ENCODE measurements around the gene CFAP65. TPM values are rescaled to one million over a fixed set of nuclear protein-coding genes. Genes with fewer than 3 reads are reported as not detected.

Gene CFAP65
- polyA plus RNA-seq, 1 donor (not counting 4 experiments of a cell fraction or from before 2014, with no cell fraction given), result not detected

- FAIRE-seq (no peak), DNase-seq (ENCODE audit: low read depth, low spot score) (no peak)
- Histone ChIP-seq H3K9ac (ENCODE audit: control insufficient read depth, extremely low read depth, insufficient read depth, low read length) (no peak overlapping the region), H3K9me3 (ENCODE audit: control insufficient read depth, low read depth, low read length) (no peaks in the 10 kb centered on the region), H3K36me3 (ENCODE audit: control insufficient read depth in 2 of 2, extremely low read depth in 1 of 2, insufficient read depth in 2 of 2, low read length in 2 of 2) (no peaks in the 10 kb centered on the region), H3K4me2 (ENCODE audit: control insufficient read depth, extremely low read depth, insufficient read depth, low read depth, low read length) (no peak overlapping the region), H3K79me2 (ENCODE audit: control insufficient read depth, insufficient read depth, low read length) (no peaks in the 10 kb centered on the region), H2AFZ (ENCODE audit: control insufficient read depth, low read length) (no peak overlapping the region), H3K27ac (ENCODE audit: control insufficient read depth, insufficient read depth, low read length) (no peak overlapping the region), H4K20me1 (ENCODE audit: control insufficient read depth, extremely low read depth, insufficient read depth, low read length) (no peaks in the 10 kb centered on the region), H3K4me3 (ENCODE audit: control insufficient read depth in 2 of 3, extremely low read depth in 1 of 3, insufficient read depth in 2 of 3, low read depth in 1 of 3, low read length in 3 of 3) (no peak overlapping the region), H3K4me1 (ENCODE audit: control insufficient read depth, extremely low read depth, insufficient read depth, low read length) (no peaks in the 10 kb centered on the region), H3K27me3 (ENCODE audit: control insufficient read depth, extremely low read depth, insufficient read depth, low read length) (peaks cover 20% of the 10 kb centered on the region), H3K9me1 (ENCODE audit: control insufficient read depth, extremely low read depth, insufficient read depth, low read length) (no peaks in the 10 kb centered on the region)
- no peak for TF ChIP-seq CTCF (optimal IDR thresholded peaks at IDR 0.05 in 1 of 3, IDR thresholded peaks at IDR 0.05 in 1 of 3, conservative IDR thresholded peaks at IDR 0.05 in 1 of 3; ENCODE audit: extremely low read depth in 1 of 3, insufficient read depth in 2 of 3, low read length in 3 of 3)
- TF ChIP-seq EZH2 (IDR thresholded peaks at IDR 0.05; ENCODE audit: low read length), result no peak
- dilution Hi-C loops (cut with MboI; ENCODE audit: extremely low pct_ligation_motif_present, low sequenced_read_pairs), result no loop called here
These were observed 22.6 kb downstream of the CFAP65 start for GRCh38 chr2:219018726-219019125.

GRCh38 chr2:219018286-219018685, 23.0 kb downstream of the CFAP65 start:
- Histone ChIP-seq H3K9ac (ENCODE audit: control insufficient read depth, extremely low read depth, insufficient read depth, low read length) (no peak overlapping the region), H3K27ac (ENCODE audit: control insufficient read depth, insufficient read depth, low read length) (no peak overlapping the region), H3K27me3 (ENCODE audit: control insufficient read depth, extremely low read depth, insufficient read depth, low read length) (peaks cover 20% of the 10 kb centered on the region), H2AFZ (ENCODE audit: control insufficient read depth, low read length) (no peak overlapping the region), H3K9me3 (ENCODE audit: control insufficient read depth, low read depth, low read length) (no peaks in the 10 kb centered on the region), H3K36me3 (ENCODE audit: control insufficient read depth in 2 of 2, extremely low read depth in 1 of 2, insufficient read depth in 2 of 2, low read length in 2 of 2) (no peaks in the 10 kb centered on the region), H3K4me2 (ENCODE audit: control insufficient read depth, extremely low read depth, insufficient read depth, low read depth, low read length) (no peak overlapping the region), H3K9me1 (ENCODE audit: control insufficient read depth, extremely low read depth, insufficient read depth, low read length) (no peaks in the 10 kb centered on the region), H4K20me1 (ENCODE audit: control insufficient read depth, extremely low read depth, insufficient read depth, low read length) (no peaks in the 10 kb centered on the region), H3K4me3 (ENCODE audit: control insufficient read depth in 2 of 3, extremely low read depth in 1 of 3, insufficient read depth in 2 of 3, low read depth in 1 of 3, low read length in 3 of 3) (no peak overlapping the region), H3K79me2 (ENCODE audit: control insufficient read depth, insufficient read depth, low read length) (no peaks in the 10 kb centered on the region), H3K4me1 (ENCODE audit: control insufficient read depth, extremely low read depth, insufficient read depth, low read length) (no peaks in the 10 kb centered on the region)
- TF ChIP-seq EZH2 (IDR thresholded peaks at IDR 0.05; ENCODE audit: low read length), result no peak
- no peak for TF ChIP-seq CTCF (optimal IDR thresholded peaks at IDR 0.05 in 1 of 3, IDR thresholded peaks at IDR 0.05 in 1 of 3, conservative IDR thresholded peaks at IDR 0.05 in 1 of 3; ENCODE audit: extremely low read depth in 1 of 3, insufficient read depth in 2 of 3, low read length in 3 of 3)
- dilution Hi-C loops (cut with MboI; ENCODE audit: extremely low pct_ligation_motif_present, low sequenced_read_pairs), result no loop called here
- FAIRE-seq (no peak), DNase-seq (ENCODE audit: low read depth, low spot score) (no peak)

Data from keratinocyte (primary cell).